Heart right ventricle (tissue), 16 donors: ENCODE results near the gene MAFB. TPM values are rescaled to one million over a fixed set of nuclear protein-coding genes. Genes with fewer than 3 reads are reported as not detected.

Source experiments
- ATAC-seq, 8 donors: fragments of 200-7000 bp; cut with Tn5 transposase; one replicate each; pipeline ENCODE4 v1.9.1; 2020; ENCODE audit warnings: mild to moderate bottlenecking in 8 of 8, moderate library complexity in 8 of 8, moderate number of reproducible peaks in 1 of 8
- DNase-seq, 2 donors: peaks; one replicate each; pipeline ENCODE4 v3.0.0-alpha.2; 2020
- H3K27ac ChIP-seq, 10 donors: fragments of 200-600 bp; sonication (generic) in 2 of 10; one replicate each; pipeline versions ENCODE4 v1.5.0 to v1.8.0; 2020 to 2022; ENCODE audit warnings: mild to moderate bottlenecking in 3 of 10
- H3K27me3 ChIP-seq, 7 donors: fragments of 200-600 bp; one replicate each; pipeline ENCODE4 v1.8.0; 2021 to 2022; ENCODE audit warnings: mild to moderate bottlenecking in 2 of 7
- H3K36me3 ChIP-seq, 9 donors: fragments of 200-600 bp; sonication (generic) in 1 of 9; one replicate each; pipeline versions ENCODE4 v1.5.0 to v1.8.0; 2020 to 2022; ENCODE audit warnings: mild to moderate bottlenecking in 2 of 9
- H3K4me1 ChIP-seq, 9 donors: fragments of 200-600 bp; sonication (generic) in 1 of 9; one replicate each; pipeline versions ENCODE4 v1.5.0 to v1.8.0; 2020 to 2022; ENCODE audit warnings: mild to moderate bottlenecking in 4 of 9
- H3K4me3 ChIP-seq, 10 donors: fragments of 200-600 bp; sonication (generic) in 2 of 10; one replicate each; pipeline versions ENCODE4 v1.5.0 to v1.8.0; 2020 to 2022; ENCODE audit warnings: mild to moderate bottlenecking in 7 of 10, moderate library complexity in 2 of 10
- H3K9me3 ChIP-seq, 11 donors: fragments of 200-600 bp in 10 of 11; sonication (generic) in 2 of 11; one replicate each; pipeline versions ENCODE4 v1.5.0 to v1.8.0; 2013 to 2022; ENCODE audit warnings: mild to moderate bottlenecking in 2 of 11, control low read depth in 1 of 11, moderate library complexity in 1 of 11
- WGBS, 2 donors: extraction: QIAGEN DNeasy Blood & Tissue Kit; methylation state at CpG; one replicate each; pipeline ENCODE4 v1.1.7; 2013; ENCODE audit warnings: inconsistent platforms in 1 of 2; 5-methylcytosine and 5-hydroxymethylcytosine counted together
- intact Hi-C, 10 donors: fragments of 100-400 bp; cut with DNase I; formaldehyde crosslinking; loops; one replicate each; pipeline versions ENCODE4 v1.11.1 to v1.14.2; 2022
- polyA plus RNA-seq, 2 donors: library from polyadenylated mRNA; stranded (reverse); fragments of 200-250 nt; gene quantifications; one replicate each; pipeline ENCODE4 v1.2.3, GENCODE V29; 2013
- total RNA-seq, 10 donors: library from RNA; stranded (reverse); fragmentation: NEBNext Ultra II Directional in 3 of 10; extraction: Animal tissue kit (Norgen Biotek cat#: 25700) in 3 of 10; gene quantifications; one replicate each; pipeline versions ENCODE4 v1.2.1 to v1.2.4, GENCODE V29; 2021 to 2023
- TF ChIP-seq, protein P1 (sequence below), 9 donors: fragments of 200-600 bp; sonication (generic) in 2 of 9; IDR thresholded peaks; one replicate each; pipeline versions ENCODE4 v1.5.0 to v1.8.0; 2021 to 2022; ENCODE audit warnings: antibody characterized with exemption in 9 of 9, mild to moderate bottlenecking in 5 of 9, moderate library complexity in 1 of 9
- donor health status: Arrhythmogenic right ventricular cardiomyopathy.
- donor health status: ischemic (EF 13 %, LVEDD 7.1; RV severe dilation, severe dysfunction).
- donor health status: healthy with polysubstance abuse.
- donor health status: DM: no; HTN: yes; CAD: no.
- donor health status: DM: no; HTN: no; CAD: no.
- donor health status: ischemic (EF 25% LVEDD 6.9; RV normal size, moderate dysfunction).
- donor health status: ischemic (EF 25% LVEDD 5.7; RV mildly dilated, moderate dysfunction).
- donor health status: healthy.
- donor health status: DM: yes; HTN: yes; CAD: no.
- donor health status: Ischemic cardiomyopathy.
- donor health status: ischemic (EF 35%, LVEDD 5.7; RV mildly dilated, moderate dysfunction).
- donor health status: nonischemic (EF 11% LVEDD 7.7; RV severe dilation, severe dysfunction).
- donor health status: DM: yes; HTN: yes; CAD: no.
- donor health status: PGD.
- donor health status: ischemic (EF 29% LVEDD 5.4; RV normal size, mild dysfunction).
- donor health status: nonischemic (EF 23%, LVEDD 6.1; RV moderate dilation, normal function).

Gene MAFB
- total and polyA plus RNA-seq, 12 donors, result 3.2 to 32.0 (median 5.8) TPM

DNA sequence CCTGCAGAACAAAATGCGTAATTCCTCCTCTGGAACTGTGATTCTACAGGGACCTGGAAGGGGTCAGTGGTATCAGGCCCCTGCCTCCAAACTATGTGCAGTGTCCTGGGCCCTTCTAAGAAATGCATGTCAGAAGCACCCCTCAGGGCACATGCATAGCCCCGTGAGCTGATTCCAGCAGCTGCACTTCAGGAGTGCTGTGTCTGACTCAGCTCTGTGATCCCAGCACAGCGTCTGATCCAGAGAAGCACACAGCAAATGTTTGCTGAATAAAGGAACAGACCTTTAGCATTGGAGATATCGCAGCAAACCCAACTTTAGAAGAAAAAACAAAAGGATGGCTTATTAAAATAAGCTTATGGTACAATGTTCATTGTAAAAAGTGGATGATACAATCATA is 15.8 kb upstream of the MAFB start:
- Histone ChIP-seq H3K27me3 (peaks cover 0 to 28% (median 4%) of the 10 kb centered on the region in 7 donors), H3K4me1 (peaks cover 0 to 4% (median 0%) of the 10 kb centered on the region in 9 donors), H3K27ac (no peak overlapping the region), H3K36me3 (no peaks in the 10 kb centered on the region), H3K9me3 (no peaks in the 10 kb centered on the region), H3K4me3 (no peak overlapping the region)
- 54 to 71% methylated on average over 4 of the region's 4 CpGs for WGBS, 2 donors
- TF ChIP-seq, protein P1, sequence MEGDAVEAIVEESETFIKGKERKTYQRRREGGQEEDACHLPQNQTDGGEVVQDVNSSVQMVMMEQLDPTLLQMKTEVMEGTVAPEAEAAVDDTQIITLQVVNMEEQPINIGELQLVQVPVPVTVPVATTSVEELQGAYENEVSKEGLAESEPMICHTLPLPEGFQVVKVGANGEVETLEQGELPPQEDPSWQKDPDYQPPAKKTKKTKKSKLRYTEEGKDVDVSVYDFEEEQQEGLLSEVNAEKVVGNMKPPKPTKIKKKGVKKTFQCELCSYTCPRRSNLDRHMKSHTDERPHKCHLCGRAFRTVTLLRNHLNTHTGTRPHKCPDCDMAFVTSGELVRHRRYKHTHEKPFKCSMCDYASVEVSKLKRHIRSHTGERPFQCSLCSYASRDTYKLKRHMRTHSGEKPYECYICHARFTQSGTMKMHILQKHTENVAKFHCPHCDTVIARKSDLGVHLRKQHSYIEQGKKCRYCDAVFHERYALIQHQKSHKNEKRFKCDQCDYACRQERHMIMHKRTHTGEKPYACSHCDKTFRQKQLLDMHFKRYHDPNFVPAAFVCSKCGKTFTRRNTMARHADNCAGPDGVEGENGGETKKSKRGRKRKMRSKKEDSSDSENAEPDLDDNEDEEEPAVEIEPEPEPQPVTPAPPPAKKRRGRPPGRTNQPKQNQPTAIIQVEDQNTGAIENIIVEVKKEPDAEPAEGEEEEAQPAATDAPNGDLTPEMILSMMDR (IDR thresholded peaks at IDR 0.05), result no peak
- DNase-seq (no peak), ATAC-seq (no peak)
- intact Hi-C loops, result no loop called here

DNA sequence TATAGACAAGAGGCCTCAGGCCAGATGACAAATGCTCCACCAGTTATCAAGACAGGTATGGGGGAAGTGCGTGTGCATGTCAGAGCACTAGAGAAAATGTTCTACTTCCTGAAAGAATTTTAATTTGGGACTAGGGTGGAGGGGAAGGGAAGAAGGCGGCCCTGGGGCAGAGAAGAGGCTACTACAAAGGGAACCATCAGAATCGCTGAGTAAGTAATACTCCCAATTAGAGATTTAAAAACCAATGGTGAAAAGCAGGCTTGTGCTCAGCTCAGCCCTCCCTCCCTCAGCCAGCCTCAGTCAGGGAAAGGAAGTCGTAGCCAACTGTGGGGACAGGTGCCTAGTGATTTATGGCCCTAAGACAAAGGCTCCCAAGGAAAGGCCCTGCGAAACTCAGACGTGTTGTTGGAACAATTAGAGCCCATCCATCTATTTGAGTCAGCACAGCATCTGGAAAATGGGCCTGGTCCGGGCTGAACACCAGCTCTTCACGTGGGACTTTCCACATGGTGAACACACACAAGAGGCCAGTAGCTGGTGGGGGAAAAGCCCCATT is 15.0 kb upstream of the MAFB start:
- TF ChIP-seq, protein P1 (IDR thresholded peaks at IDR 0.05), result no peak
- H3K27ac ChIP-seq, result no peak overlapping the region
- H3K36me3 ChIP-seq, result no peaks in the 10 kb centered on the region
- H3K27me3 ChIP-seq, result peaks cover 0 to 26% (median under 1%) of the 10 kb centered on the region in 7 donors
- intact Hi-C loops, result no loop called here
- WGBS, 2 donors, result 79 to 81% methylated on average over 8 of the region's 8 CpGs
- no peak for DNase-seq
- no peak overlapping the region for H3K4me3 ChIP-seq
- peak in 3 of 8 donors; percentile 26 to 51 (median 29) for ATAC-seq
- H3K4me1 ChIP-seq, result peaks cover 0 to 4% (median 0%) of the 10 kb centered on the region in 9 donors
- no peaks in the 10 kb centered on the region for H3K9me3 ChIP-seq

DNA sequence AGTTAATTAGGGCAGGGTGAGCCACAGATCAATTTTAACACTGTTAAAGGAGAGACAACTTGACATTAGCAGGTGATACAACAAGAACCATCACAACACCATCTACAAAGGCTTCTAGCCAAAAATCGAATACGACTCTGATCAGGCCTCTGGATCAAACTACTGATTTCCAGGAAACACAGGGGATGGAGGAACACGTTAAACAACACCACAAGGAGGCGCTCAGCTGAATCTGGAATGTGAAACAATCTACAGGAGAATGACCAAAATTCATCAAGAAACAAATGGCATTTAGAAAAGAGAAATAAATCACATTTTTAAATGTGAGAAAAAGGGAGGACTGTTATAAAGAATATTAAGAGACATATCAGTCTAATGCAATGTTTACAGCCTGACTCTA is 13.5 kb upstream of the MAFB start:
- Histone ChIP-seq H3K27ac (no peak overlapping the region), H3K36me3 (no peaks in the 10 kb centered on the region), H3K27me3 (peaks cover 0 to 35% (median 6%) of the 10 kb centered on the region in 7 donors), H3K9me3 (no peaks in the 10 kb centered on the region), H3K4me1 (peaks cover 0 to 4% (median 0%) of the 10 kb centered on the region in 9 donors), H3K4me3 (no peak overlapping the region)
- TF ChIP-seq, protein P1 (IDR thresholded peaks at IDR 0.05), result peak in 2 of 9 donors; percentile 15 to 16
- ATAC-seq, result no peak
- 78 to 80% methylated on average over 4 of the region's 4 CpGs for WGBS, 2 donors
- no peak for DNase-seq
- intact Hi-C loops, result no loop called here

DNA sequence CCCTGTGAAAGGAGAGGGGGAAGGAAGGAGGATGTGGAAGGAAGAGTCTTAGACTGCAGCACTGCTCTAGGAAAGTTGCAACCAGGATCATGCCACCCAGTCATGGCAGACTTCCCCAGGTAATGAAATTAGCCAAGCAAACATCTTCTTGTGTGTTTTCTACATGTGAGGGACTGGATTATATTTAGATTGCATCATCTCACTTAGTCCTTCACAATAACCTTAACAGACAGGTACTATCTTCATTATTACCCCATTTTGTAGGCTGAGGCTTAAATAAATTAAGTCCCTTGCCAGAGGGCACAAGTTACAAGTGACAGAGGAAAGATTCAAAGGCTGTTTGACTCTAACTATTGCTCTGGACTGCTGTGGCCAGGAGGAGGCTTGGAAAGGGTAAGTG is 9.7 kb upstream of the MAFB start:
- DNase-seq (no peak), ATAC-seq (no peak)
- H3K9me3 ChIP-seq, result no peaks in the 10 kb centered on the region
- no peak overlapping the region for H3K4me3 ChIP-seq
- no peak overlapping the region for H3K27ac ChIP-seq
- H3K27me3 ChIP-seq, result peaks cover 0 to 72% (median 32%) of the 10 kb centered on the region in 7 donors
- no peaks in the 10 kb centered on the region for H3K36me3 ChIP-seq
- TF ChIP-seq, protein P1 (IDR thresholded peaks at IDR 0.05), result no peak
- H3K4me1 ChIP-seq, result peaks cover 0 to 9% (median 0%) of the 10 kb centered on the region in 9 donors
- intact Hi-C loops, result loop anchor here in 5 of 10 donors (10.0 kb wide), 6 partner anchors 434 to 1584 kb away; no protein-coding TSS in a partner anchor
